Chondrocyte (in vitro differentiated cells): ENCODE measurements around the gene CEP152. TPM values are rescaled to one million over a fixed set of nuclear protein-coding genes. Genes with fewer than 3 reads are reported as not detected.

ENCODE experiments used
- DNase-seq: peaks from one replicate; pipeline ENCODE4 v3.0.0; 2021; ENCODE audit warnings: mixed read lengths, low spot score
- H3K27ac Mint-ChIP-seq: one replicate; pipeline ENCODE4 v1.8.0; 2021; ENCODE audit warnings: mild to moderate bottlenecking, moderate library complexity, mixed read lengths; ENCODE audit not compliant: unreplicated experiment
- H3K27me3 Mint-ChIP-seq: 2 replicates; pipeline ENCODE4 v1.8.0; 2021; ENCODE audit warnings: low read depth, mixed read lengths
- H3K36me3 Mint-ChIP-seq: 2 replicates; pipeline ENCODE4 v1.8.0; 2021; ENCODE audit warnings: low read depth, mixed read lengths
- H3K4me1 Mint-ChIP-seq: 2 replicates; pipeline ENCODE4 v1.8.0; 2021; ENCODE audit warnings: low read depth, mild to moderate bottlenecking, mixed read lengths
- H3K4me3 Mint-ChIP-seq: one replicate; pipeline ENCODE4 v1.8.0; 2021; ENCODE audit warnings: mild to moderate bottlenecking, moderate library complexity, mixed read lengths; ENCODE audit not compliant: unreplicated experiment
- H3K9me3 Mint-ChIP-seq: 2 replicates; pipeline ENCODE4 v1.8.0; 2021; ENCODE audit warnings: low read depth, mixed read lengths
- CTCF ChIP-seq: fragments of 200-600 bp; sonication (generic); IDR thresholded peaks from 2 replicates; pipeline ENCODE4 v1.5.0; 2021; ENCODE audit warnings: antibody characterized with exemption, mild to moderate bottlenecking, moderate library complexity
- total RNA-seq: library from RNA; stranded (reverse); gene quantifications from 3 replicates; pipeline ENCODE4 v1.2.1, GENCODE V29; 2021

CEP152 gene
- total RNA-seq, 1 donor from 2014 or later, result 4.4 TPM

- peaks cover 58% of the 10 kb centered on the region for H3K4me1 Mint-ChIP-seq
- TF ChIP-seq CTCF, result no peak
- H3K9me3 Mint-ChIP-seq, result peaks cover 9% of the 10 kb centered on the region
- H3K4me3 Mint-ChIP-seq, result no peak overlapping the region
- DNase-seq, result no peak
- peak overlapping the region; percentile 81 for H3K27ac Mint-ChIP-seq
- H3K27me3 Mint-ChIP-seq, result no peaks in the 10 kb centered on the region
- no peaks in the 10 kb centered on the region for H3K36me3 Mint-ChIP-seq
Observed at GRCh38 chr15:48693484-48693883, 117.4 kb downstream of the CEP152 start.

DNA sequence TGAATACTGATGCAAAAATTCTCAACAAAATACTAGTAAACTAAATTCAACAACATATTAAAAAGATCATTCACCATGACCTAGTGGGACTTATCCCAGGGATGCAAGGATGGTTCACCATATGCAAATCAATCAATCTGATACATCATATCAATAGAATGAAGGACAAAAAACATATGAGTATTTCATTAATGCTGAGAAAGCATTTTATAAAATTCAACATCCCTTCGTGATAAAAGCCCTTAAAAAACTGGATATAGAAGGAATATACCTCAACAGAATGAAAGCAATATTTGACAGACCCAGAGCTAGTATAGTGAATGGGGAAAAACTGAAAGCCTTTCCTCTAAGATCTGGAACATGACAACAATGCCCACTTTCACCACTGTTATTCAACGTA lies 122.4 kb downstream of the CEP152 start:
- H3K9me3 Mint-ChIP-seq, result peaks cover 28% of the 10 kb centered on the region
- TF ChIP-seq CTCF, result no peak
- peaks cover 10% of the 10 kb centered on the region for H3K36me3 Mint-ChIP-seq
- H3K27ac Mint-ChIP-seq, result no peak overlapping the region
- H3K4me1 Mint-ChIP-seq, result peaks cover 23% of the 10 kb centered on the region
- H3K27me3 Mint-ChIP-seq, result no peaks in the 10 kb centered on the region
- no peak overlapping the region for H3K4me3 Mint-ChIP-seq
- DNase-seq, result no peak

Other genes with a start within 250 kb of the CEP152 start
- 1,183 to 1,794 TPM (median 1,190 TPM) in 3 replicates for gene FBN1, start 165.4 kb downstream of the CEP152 start, total RNA-seq
- 118 to 202 TPM (median 122 TPM) in 3 replicates for gene EID1, start 67.1 kb upstream of the CEP152 start, total RNA-seq
- 35.3 to 61.8 TPM (median 35.6 TPM) in 3 replicates for gene SHC4, start 152.8 kb upstream of the CEP152 start, total RNA-seq
- 54.3 to 78.5 TPM (median 55.3 TPM) in 3 replicates for gene SECISBP2L, start 235.4 kb upstream of the CEP152 start, total RNA-seq